Measurements from ENCODE around the gene SLC35B2.
"Not testable (repeated sequence)": the region's sequence is repeated elsewhere in the genome, so short reads cannot be mapped to it uniquely, and the experiment has no call there.

Gene SLC35B2

GRCh38 chr6:44232676-44233566 is 24.4 kb downstream of the SLC35B2 start:
- DNase-seq: no peak

- DNase-seq: not testable (repeated sequence)
Observed at GRCh38 chr6:44231426-44231825, 25.9 kb downstream of the SLC35B2 start.

- no peak for DNase-seq
Observed at GRCh38 chr6:44230034-44230675, 27.2 kb downstream of the SLC35B2 start.

- DNase-seq: no peak
Observed at GRCh38 chr6:44229376-44230033, 27.8 kb downstream of the SLC35B2 start.

- DNase-seq: no peak
Observed at GRCh38 chr6:44228836-44229235, 28.5 kb downstream of the SLC35B2 start.

GRCh38 chr6:44228433-44228832 is 28.9 kb downstream of the SLC35B2 start:
- no peak for DNase-seq

- no peak for DNase-seq
Observed at GRCh38 chr6:44228031-44228430, 29.3 kb downstream of the SLC35B2 start.

GRCh38 chr6:44227148-44227793 is 30.1 kb downstream of the SLC35B2 start:
- no peak for DNase-seq

GRCh38 chr6:44226368-44227147 is 30.8 kb downstream of the SLC35B2 start:
- no peak for DNase-seq

- no peak for DNase-seq
Observed at GRCh38 chr6:44225579-44226325, 31.6 kb downstream of the SLC35B2 start.

GRCh38 chr6:44224965-44225305 is 32.4 kb downstream of the SLC35B2 start:
- no peak for DNase-seq

- DNase-seq: no peak
Observed at GRCh38 chr6:44224029-44224964, 33.0 kb downstream of the SLC35B2 start.

- peak; percentile 70 for DNase-seq
Observed at GRCh38 chr6:44223319-44224028, 33.9 kb downstream of the SLC35B2 start, which contains the start of gene SLC29A1. TSS of gene SLC29A1 (plus strand) at chr6:44223595. CDS start at chr6:44227314, 3,719 bp downstream.

- DNase-seq: no peak
Observed at GRCh38 chr6:44222486-44223318, 34.6 kb downstream of the SLC35B2 start.

- no peak for DNase-seq
Observed at GRCh38 chr6:44221961-44222335, 35.4 kb downstream of the SLC35B2 start.

GRCh38 chr6:44221291-44221960 is 35.9 kb downstream of the SLC35B2 start:
- DNase-seq: peak; percentile 62

- no peak for DNase-seq
Observed at GRCh38 chr6:44220913-44221290, 36.4 kb downstream of the SLC35B2 start.

Data from GDM1 (cell line).